ENCODE measurements around the gene COL4A1. TPM values are rescaled to one million over a fixed set of nuclear protein-coding genes. Genes with fewer than 3 reads are reported as not detected.

The COL4A1 gene
- total and polyA plus RNA-seq, 8 donors, result 418 to 1,057 (median 547) TPM

- no peaks in the 10 kb centered on the region for H3K27me3 ChIP-seq
- H3K27ac ChIP-seq, result no peak overlapping the region
- no peaks in the 10 kb centered on the region for H3K36me3 ChIP-seq
- intact Hi-C loops (cut with DNase I), result no loop called here
- H3K4me3 ChIP-seq, result no peak overlapping the region
- H3K4me1 ChIP-seq, result peaks cover 23 to 46% of the 10 kb centered on the region in 2 donors
- no peak for DNase-seq
- H3K9me3 ChIP-seq, result no peaks in the 10 kb centered on the region
- TF ChIP-seq CTCF (IDR thresholded peaks at IDR 0.05), result no peak
- ATAC-seq, result no peak
Measured at GRCh38 chr13:110268061-110268460, 38.9 kb downstream of the COL4A1 start.

GRCh38 chr13:110266983-110267382 is 40.0 kb downstream of the COL4A1 start:
- intact Hi-C loops (cut with DNase I), result no loop called here
- H3K36me3 ChIP-seq, result no peaks in the 10 kb centered on the region
- H3K27ac ChIP-seq, result no peak overlapping the region
- H3K27me3 ChIP-seq, result no peaks in the 10 kb centered on the region
- DNase-seq, result no peak
- H3K9me3 ChIP-seq, result no peaks in the 10 kb centered on the region
- TF ChIP-seq CTCF (IDR thresholded peaks at IDR 0.05), result no peak
- peaks cover 25 to 55% of the 10 kb centered on the region in 2 donors for H3K4me1 ChIP-seq
- peak; percentile 6 for ATAC-seq
- H3K4me3 ChIP-seq, result no peak overlapping the region

- H3K4me3 ChIP-seq, result no peak overlapping the region
- peak overlapping the region; percentile 39 to 62 for H3K27ac ChIP-seq
- H3K36me3 ChIP-seq, result no peaks in the 10 kb centered on the region
- H3K4me1 ChIP-seq, result peaks cover 26 to 58% of the 10 kb centered on the region in 2 donors
- no peak for DNase-seq
- no peak for ATAC-seq
- H3K27me3 ChIP-seq, result no peaks in the 10 kb centered on the region
- no peak for TF ChIP-seq CTCF (IDR thresholded peaks at IDR 0.05)
- intact Hi-C loops (cut with DNase I), result no loop called here
- H3K9me3 ChIP-seq, result no peaks in the 10 kb centered on the region
Measured at GRCh38 chr13:110266431-110266809, 40.5 kb downstream of the COL4A1 start.

GRCh38 chr13:110265682-110266430 is 41.1 kb downstream of the COL4A1 start:
- peaks cover 27 to 58% of the 10 kb centered on the region in 2 donors for H3K4me1 ChIP-seq
- no peak for ATAC-seq

GRCh38 chr13:110265341-110265681 is 41.6 kb downstream of the COL4A1 start:
- no peak overlapping the region for H3K4me3 ChIP-seq
- H3K27ac ChIP-seq, result peak overlapping the region; percentile 50 to 53
- H3K9me3 ChIP-seq, result no peaks in the 10 kb centered on the region
- intact Hi-C loops (cut with DNase I), result no loop called here
- H3K27me3 ChIP-seq, result no peaks in the 10 kb centered on the region
- peaks cover 27 to 58% of the 10 kb centered on the region in 2 donors for H3K4me1 ChIP-seq
- no peak for TF ChIP-seq CTCF (IDR thresholded peaks at IDR 0.05)
- H3K36me3 ChIP-seq, result no peaks in the 10 kb centered on the region
- ATAC-seq, result peak; percentile 13
- no peak for DNase-seq

More at GRCh38 chr13:110265682-110266430, 41.1 kb downstream of the COL4A1 start:
- TF ChIP-seq CTCF (IDR thresholded peaks at IDR 0.05), result no peak
- intact Hi-C loops (cut with DNase I), result no loop called here
- H3K27ac ChIP-seq, result peak overlapping the region; percentile 50 to 62
- DNase-seq, result peak in 1 of 4 donors; percentile 55
- H3K4me3 ChIP-seq, result no peak overlapping the region
- no peaks in the 10 kb centered on the region for H3K27me3 ChIP-seq
- H3K36me3 ChIP-seq, result no peaks in the 10 kb centered on the region
- no peaks in the 10 kb centered on the region for H3K9me3 ChIP-seq
